NCI-H82 treated with DMSO at 0.1 percent for 48 hours (cell line): ENCODE data around the gene RPL36A.

ENCODE experiments used
- DNase-seq: peaks from one replicate; lab custom pipeline; 2025; ENCODE audit not compliant: unreplicated experiment; lab: John Stamatoyannopoulos, UW

The RPL36A gene

GRCh38 chrX:101390664-101391525, at the start of gene RPL36A:
Gene RPL36A, plus strand, starts transcription at chrX:101391011. Its CDS starts 33 bp downstream, at chrX:101391044.
- DNase-seq: peak; percentile 82

DNA sequence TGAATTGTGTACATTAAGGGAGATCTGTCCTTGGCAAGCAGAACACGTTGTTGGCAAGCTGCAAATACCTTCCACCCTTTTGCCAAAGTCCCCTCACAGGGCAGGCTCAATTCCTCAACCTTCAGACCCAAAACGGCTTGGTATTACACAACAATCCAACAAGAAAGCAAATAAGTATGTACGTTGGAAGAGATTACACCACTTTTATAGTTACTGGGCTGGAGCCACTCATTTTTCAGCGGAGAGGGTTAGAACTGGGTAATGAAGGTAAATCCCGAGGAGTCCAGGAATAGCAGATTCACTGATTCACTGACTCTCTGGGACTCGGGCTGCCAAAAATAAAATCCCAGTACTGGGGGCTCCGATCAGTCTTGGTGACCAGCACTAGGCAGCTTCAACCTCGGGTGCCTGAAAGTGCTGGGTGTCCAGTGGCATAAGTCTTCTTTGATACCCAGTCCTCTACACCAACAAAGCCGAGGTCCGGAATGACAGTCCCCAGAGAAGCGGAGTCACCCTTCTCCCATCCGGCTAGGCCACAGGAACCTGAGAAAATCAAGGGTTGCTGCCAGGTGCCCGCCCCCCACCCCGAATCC, 42.9 kb upstream of the RPL36A start:
- DNase-seq: no peak

DNA sequence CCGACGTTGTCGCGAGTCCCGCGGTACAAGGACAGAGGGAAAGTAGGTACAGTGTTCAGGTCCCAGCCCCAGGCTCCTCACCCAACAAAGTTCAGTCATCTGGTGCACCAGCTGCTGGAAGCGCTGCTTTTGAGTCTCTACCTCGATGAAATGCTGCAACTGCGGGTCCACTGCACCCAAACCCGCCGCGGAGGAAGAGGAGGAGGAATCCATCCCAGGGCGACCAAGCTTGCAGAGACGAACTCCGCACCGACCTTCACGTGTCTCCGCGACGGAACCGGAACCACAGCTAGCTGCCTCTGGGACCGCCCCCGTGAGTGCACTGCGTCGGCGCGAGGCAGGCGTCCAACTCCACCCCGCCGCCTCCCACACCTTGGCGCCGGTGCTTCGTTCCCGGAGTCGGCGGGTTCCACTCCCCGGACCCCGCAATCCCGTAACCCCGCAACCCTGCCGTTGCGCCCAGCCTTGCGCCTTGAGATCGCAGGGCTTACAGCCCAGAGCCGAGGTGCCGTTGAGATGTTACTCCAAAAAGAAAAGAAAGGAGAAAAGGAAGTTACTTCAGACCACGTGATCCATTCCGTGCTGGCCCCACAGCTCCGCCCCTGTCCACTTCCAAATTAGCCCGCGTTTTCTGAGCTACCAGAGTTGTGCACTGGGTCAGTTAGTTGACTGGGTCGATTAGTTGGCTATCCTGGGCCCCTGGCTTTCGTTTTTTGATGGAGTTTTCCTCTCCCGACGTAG, 42.2 kb upstream of the RPL36A start, which contains the start of gene TIMM8A:
TIMM8A (minus strand) TSS at position 291 of the 741 bp plus-strand sequence; CDS start at position 213, 78 bp downstream.
- DNase-seq: peak; percentile 39

DNA sequence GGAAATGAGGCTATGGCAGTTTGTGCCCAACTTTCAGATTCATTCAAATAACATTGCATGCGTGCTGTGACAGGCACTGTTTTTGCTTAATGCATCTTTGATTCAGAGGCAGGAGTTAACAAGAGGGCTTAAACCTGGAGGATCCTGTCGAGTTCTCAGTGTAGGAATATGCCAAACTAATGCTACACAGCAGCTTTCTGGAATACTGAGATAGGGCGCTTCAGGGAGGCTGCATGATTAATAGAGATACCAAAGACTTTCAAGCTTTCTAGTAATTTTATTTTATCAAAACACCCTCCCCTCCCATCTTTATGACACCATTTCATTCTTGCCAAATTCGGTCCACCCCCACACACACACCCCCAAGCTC, 41.6 kb upstream of the RPL36A start:
- no peak for DNase-seq

DNA sequence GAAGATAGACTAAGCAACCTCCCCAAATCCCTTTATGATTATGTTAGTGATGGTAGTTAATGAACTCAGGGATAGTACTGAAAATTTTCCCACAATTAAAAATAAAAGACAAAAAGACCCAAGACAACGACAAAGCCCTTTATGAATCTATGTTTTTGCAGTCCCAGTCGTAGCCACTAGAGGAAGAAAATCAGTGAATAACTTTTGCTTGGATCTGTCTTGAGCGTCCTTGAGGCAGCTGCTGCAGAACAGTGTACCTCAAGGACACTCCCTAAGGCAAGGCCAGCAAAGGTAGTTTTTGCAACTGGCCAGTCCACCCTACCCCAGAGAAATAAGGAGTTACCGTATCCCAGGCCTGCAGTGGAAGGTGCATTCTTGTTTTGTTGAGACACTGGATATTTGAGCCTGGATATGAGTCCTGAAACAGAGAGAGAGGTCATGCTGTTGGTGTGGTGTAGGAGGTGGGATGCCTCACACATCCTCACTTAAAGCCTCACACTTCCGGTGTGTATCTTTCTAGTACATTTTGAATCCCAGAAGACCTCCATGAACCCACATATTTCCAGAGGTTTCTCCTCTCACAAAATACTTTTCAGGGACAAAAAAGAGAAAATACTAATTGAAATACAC, 33.5 kb upstream of the RPL36A start:
- DNase-seq: no peak

DNA sequence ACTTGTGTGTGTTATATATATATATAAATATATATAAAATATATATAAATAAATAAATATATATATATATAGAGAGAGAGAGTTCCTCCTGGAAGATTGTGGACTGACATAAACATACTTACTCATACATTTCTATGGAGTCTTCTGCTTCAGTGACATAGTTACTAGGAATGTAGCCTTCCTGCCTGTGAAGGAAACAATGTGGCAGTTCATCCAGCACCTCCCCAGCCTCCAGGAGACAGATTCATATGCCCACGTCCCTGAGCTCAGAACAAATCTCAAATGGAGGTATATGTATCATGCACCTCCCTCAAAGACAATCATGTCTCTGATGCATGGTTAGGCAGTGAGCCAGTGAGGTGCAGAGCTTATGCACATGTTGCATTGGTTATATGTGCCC, 30.8 kb upstream of the RPL36A start:
- DNase-seq: no peak

- no peak for DNase-seq
Observed at GRCh38 chrX:101360390-101360789, 30.4 kb upstream of the RPL36A start.

- no peak for DNase-seq
Observed at GRCh38 chrX:101362116-101362515, 28.7 kb upstream of the RPL36A start.

- no peak for DNase-seq
Observed at GRCh38 chrX:101362757-101363156, 28.1 kb upstream of the RPL36A start.

- no peak for DNase-seq
Observed at GRCh38 chrX:101365301-101365795, 25.5 kb upstream of the RPL36A start.

GRCh38 chrX:101368800-101369199, 22.0 kb upstream of the RPL36A start:
- DNase-seq: no peak

- DNase-seq: no peak
Observed at GRCh38 chrX:101369687-101370086, 21.1 kb upstream of the RPL36A start.

DNA sequence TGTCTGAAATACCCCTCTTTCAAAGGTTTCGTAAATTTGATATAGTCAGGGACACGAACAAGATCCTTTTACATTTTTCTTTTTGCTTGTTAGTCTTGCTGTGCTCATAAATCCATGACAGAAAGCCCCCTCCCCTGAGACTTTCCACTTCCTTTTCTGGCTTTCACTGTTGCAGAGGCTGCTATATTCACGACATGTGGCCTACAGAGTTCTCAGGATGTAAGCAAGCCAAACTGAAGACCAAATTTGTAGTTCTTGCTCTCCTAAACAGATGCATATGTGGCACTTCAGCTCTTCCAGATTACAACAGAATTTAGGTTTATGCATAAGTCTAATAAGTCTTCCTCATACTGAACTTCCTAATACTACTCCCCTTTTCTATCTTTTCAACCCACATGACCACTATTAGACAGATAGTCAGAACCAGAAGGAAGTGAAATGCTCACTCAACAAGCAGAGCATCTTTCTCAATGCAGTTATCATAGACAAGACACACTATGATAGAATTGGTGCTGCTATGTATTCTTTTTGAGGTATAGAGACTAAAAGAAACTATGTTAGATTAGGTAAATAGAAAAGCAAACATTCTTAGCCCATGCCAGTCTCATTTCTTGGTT, 19.8 kb upstream of the RPL36A start:
- DNase-seq: no peak

- no peak for DNase-seq
Observed at GRCh38 chrX:101377547-101377946, 13.3 kb upstream of the RPL36A start.

DNA sequence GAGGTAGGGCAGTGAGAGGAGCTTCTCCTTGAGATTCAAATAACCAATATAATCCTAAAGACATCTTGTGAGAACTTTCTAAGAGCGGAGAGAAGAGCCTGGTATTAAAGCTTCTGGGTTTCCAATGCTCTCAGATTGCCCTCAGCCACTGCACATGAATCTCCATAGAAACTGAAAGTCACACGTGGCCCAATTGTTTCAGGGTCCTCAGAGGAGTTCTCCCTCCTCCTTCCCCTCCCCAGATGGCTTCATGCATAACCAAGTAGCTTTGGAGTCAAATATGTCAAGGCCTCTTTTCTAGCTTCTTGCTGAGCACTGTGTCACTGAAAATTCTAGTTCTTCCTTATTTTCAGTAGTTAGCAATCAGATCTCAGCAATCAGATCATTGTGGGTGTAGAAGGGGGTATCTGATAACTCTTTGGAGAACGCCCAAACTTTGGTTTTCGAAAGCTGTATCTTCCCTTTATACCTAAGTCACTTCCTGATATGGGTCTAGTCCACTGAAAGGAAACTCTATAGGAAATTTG, 7.1 kb upstream of the RPL36A start:
- DNase-seq: no peak

DNA sequence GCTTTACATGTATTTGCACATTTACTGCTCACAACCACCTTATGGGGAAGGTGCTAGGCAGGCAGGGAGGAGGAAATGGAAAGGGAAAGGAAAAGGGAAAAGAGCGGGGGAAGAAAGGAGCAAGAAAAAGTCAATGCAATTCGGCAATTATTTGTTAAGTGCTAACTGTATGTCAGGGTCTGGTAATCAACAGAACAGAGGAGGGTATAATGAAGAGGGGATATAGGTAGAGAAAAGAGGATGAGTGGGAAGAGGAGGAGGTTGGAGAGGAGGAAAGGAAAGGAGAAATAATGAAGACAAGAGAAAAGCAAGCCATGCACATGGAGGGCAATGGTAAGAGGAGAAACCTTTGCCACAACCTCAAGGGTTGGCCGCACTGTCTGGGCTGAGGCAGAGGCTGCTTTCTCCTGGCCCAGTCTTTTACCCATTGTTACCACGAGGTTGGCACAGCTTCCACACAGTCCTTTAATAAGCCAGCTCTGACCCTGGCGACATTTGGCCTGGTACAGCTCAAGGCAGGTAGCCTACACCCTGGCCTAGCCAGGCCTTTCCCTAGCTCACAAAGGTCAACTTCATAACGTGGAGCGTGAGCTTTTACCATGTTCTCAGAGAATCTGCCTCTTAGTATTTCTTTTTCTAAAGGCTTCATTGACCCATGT, 5.7 kb upstream of the RPL36A start:
- DNase-seq: no peak

- no peak for DNase-seq
Observed at GRCh38 chrX:101385795-101386541, 4.8 kb upstream of the RPL36A start, which contains the start of gene BTK. Gene BTK, minus strand, starts transcription at chrX:101386191. Its CDS starts 10,907 bp downstream, at chrX:101375284.

DNA sequence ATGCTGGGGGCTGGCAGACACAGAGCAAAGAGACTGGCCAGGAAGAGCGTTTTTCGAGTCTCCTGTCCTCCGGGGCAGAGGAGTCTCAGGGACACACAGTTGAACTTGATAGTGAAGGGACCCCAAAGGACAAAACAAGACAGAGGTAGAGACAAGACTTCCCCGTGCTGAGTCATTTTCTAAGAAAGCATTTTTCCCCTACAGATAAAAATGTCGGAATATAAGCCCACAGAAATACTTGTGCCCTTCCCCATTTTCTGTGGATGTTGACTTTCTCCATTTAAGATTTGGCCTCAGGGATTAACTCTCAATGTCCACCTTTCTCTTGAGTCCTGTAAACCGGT, 4.3 kb upstream of the RPL36A start:
- no peak for DNase-seq

DNA sequence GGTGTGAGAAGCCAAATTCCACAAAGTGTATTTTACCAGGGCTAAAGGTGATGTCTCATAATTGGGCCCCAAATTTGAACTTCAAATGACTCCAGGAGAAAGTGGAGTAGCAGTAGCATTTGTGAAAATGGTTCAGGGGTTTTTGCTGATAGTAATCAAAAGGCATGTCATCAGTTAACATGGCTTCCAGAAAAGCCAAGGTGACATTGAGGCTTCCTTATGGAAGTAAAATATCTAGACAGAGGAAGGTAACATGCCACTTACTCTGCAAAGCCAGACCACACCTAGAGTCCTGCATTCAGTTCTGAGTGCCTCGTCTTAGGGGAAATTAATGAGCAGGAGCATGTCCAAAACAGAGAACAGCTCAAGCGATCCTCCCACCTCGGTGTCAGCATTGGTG, 2.2 kb upstream of the RPL36A start:
- no peak for DNase-seq
